Loucy (cell line): ENCODE results near the gene CORT.

ENCODE experiments used
- CTCF ChIP-seq: fragments of 200-600 bp; sonication (generic); conservative IDR thresholded peaks from 2 replicates; pipeline ENCODE4 v1.5.1; 2014; ENCODE audit warnings: mild to moderate bottlenecking, antibody characterized with exemption, low read length
- EZH2phosphoT487 ChIP-seq: fragments of 200-600 bp; IDR thresholded peaks from 2 replicates; pipeline ENCODE4 v1.6.1; 2018; ENCODE audit warnings: antibody characterized with exemption, mild to moderate bottlenecking, moderate library complexity, borderline replicate concordance

DNA sequence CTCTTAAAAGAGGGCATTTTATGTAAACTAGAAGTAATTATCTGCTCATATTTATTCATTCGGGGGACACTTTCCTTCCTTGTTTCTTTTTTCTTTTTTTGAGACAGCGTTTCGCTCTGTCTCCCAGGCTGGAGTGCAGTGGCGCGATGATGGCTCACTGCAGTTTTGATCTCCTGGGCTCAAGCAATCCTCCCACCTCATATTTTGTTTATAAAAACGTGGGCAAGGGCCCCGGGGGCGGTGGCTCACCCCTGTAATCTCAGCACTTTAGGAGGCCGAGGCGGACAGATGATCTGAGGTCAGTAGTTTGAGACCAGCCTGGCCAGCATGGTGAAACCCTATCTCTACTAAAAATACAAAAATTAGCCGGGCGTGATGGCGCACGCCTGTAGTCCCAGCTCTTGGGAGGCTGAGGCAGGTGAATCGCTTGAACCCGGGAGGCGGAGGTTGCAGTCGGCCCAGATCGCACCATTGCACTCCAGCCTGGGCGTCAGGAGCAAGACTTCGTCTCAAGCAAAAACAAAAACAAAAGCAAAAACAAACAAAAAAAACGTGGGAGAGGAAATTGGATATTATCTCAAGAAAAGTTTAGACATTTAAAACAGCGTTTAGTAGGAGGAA is 23.4 kb downstream of the CORT start:
- no peak for TF ChIP-seq CTCF
- no peak for TF ChIP-seq EZH2phosphoT487
